ENCODE data around the gene ARHGDIB.

The ARHGDIB gene

GRCh38 chr12:14956024-14956891 is 5.1 kb downstream of the ARHGDIB start:
- DNase-seq (ENCODE audit: low spot score), result no peak

- no peak for DNase-seq (ENCODE audit: low spot score)
Measured at GRCh38 chr12:14954269-14954668, 7.1 kb downstream of the ARHGDIB start.

- DNase-seq (ENCODE audit: low spot score), result no peak
Measured at GRCh38 chr12:14953752-14954151, 7.6 kb downstream of the ARHGDIB start.

- DNase-seq (ENCODE audit: low spot score), result no peak
Measured at GRCh38 chr12:14952299-14952921, 9.0 kb downstream of the ARHGDIB start.

GRCh38 chr12:14951851-14952250 is 9.6 kb downstream of the ARHGDIB start:
- no peak for DNase-seq (ENCODE audit: low spot score)

GRCh38 chr12:14950982-14951746 is 10.2 kb downstream of the ARHGDIB start:
- peak; percentile 39 for DNase-seq (ENCODE audit: low spot score)

- no peak for DNase-seq (ENCODE audit: low spot score)
Measured at GRCh38 chr12:14950421-14950820, 11.0 kb downstream of the ARHGDIB start.

- no peak for DNase-seq (ENCODE audit: low spot score)
Measured at GRCh38 chr12:14949631-14950030, 11.8 kb downstream of the ARHGDIB start.

GRCh38 chr12:14948672-14949071 is 12.7 kb downstream of the ARHGDIB start:
- DNase-seq (ENCODE audit: low spot score), result peak; percentile 67

GRCh38 chr12:14946861-14947260 is 14.5 kb downstream of the ARHGDIB start:
- no peak for DNase-seq (ENCODE audit: low spot score)

- DNase-seq (ENCODE audit: low spot score), result no peak
Measured at GRCh38 chr12:14946162-14946561, 15.2 kb downstream of the ARHGDIB start.

GRCh38 chr12:14942196-14942931 is 19.0 kb downstream of the ARHGDIB start:
- no peak for DNase-seq (ENCODE audit: low spot score)

GRCh38 chr12:14941369-14941768 is 20.0 kb downstream of the ARHGDIB start:
- DNase-seq (ENCODE audit: low spot score), result no peak

- no peak for DNase-seq (ENCODE audit: low spot score)
Measured at GRCh38 chr12:14938301-14938700, 23.1 kb downstream of the ARHGDIB start, which contains the start of gene ERP27. Gene ERP27 (minus strand): TSS chr12:14938537. CDS start chr12:14938508, 29 bp downstream.

GRCh38 chr12:14937689-14938088 is 23.7 kb downstream of the ARHGDIB start:
- DNase-seq (ENCODE audit: low spot score), result peak; percentile 34

GRCh38 chr12:14937014-14937413 is 24.4 kb downstream of the ARHGDIB start:
- no peak for DNase-seq (ENCODE audit: low spot score)

GRCh38 chr12:14936224-14936861 is 25.1 kb downstream of the ARHGDIB start:
- DNase-seq (ENCODE audit: low spot score), result peak; percentile 55

GRCh38 chr12:14935031-14935430 is 26.4 kb downstream of the ARHGDIB start:
- DNase-seq (ENCODE audit: low spot score), result no peak

GRCh38 chr12:14934511-14934910 is 26.9 kb downstream of the ARHGDIB start:
- DNase-seq (ENCODE audit: low spot score), result no peak

GRCh38 chr12:14931791-14932560 is 29.4 kb downstream of the ARHGDIB start:
- DNase-seq (ENCODE audit: low spot score), result no peak

- no peak for DNase-seq (ENCODE audit: low spot score)
Measured at GRCh38 chr12:14931359-14931758, 30.0 kb downstream of the ARHGDIB start.

Data from iPS-NIHi11 (cell line).